DOHH2 (cell line): ENCODE measurements around the gene AK8.

Experiments
- H3F3A ChIP-seq: fragments of 200-600 bp; sonication (generic), shearing (Covaris generic); 2 replicates; pipeline ENCODE4 v1.6.0; 2016; ENCODE audit warnings: antibody characterized with exemption, mild to moderate bottlenecking; ENCODE audit not compliant: control insufficient read depth, insufficient read depth
- H3K27ac ChIP-seq: fragments of 200-600 bp; sonication (generic); 2 replicates; pipeline ENCODE4 v1.5.1; 2014; ENCODE audit warnings: low read depth, mild to moderate bottlenecking, low read length, moderate library complexity
- H3K27me3 ChIP-seq: fragments of 200-600 bp; sonication (generic); 2 replicates; pipeline ENCODE4 v1.6.1; 2014; ENCODE audit warnings: mild to moderate bottlenecking, low read length, mixed read lengths; ENCODE audit not compliant: control insufficient read depth
- H3K36me3 ChIP-seq: fragments of 200-600 bp; sonication (generic); 2 replicates; pipeline ENCODE4 v1.6.1; 2014; ENCODE audit warnings: mild to moderate bottlenecking, low read length, moderate library complexity, mixed read lengths; ENCODE audit not compliant: control insufficient read depth
- H3K4me1 ChIP-seq: fragments of 200-600 bp; sonication (generic); 2 replicates; pipeline ENCODE4 v1.6.1; 2014; ENCODE audit warnings: mild to moderate bottlenecking, low read length, mixed read lengths; ENCODE audit not compliant: control insufficient read depth
- H3K4me2 ChIP-seq: fragments of 200-600 bp; sonication (generic); 2 replicates; pipeline ENCODE4 v1.6.0; 2014; ENCODE audit warnings: mild to moderate bottlenecking, low read length, moderate library complexity
- H3K4me3 ChIP-seq: fragments of 200-600 bp; sonication (generic); 2 replicates; pipeline ENCODE4 v1.5.1; 2014; ENCODE audit warnings: mild to moderate bottlenecking, low read length, mixed read lengths
- H3K79me2 ChIP-seq: fragments of 200-600 bp; sonication (generic); 2 replicates; pipeline ENCODE4 v1.6.1; 2014; ENCODE audit warnings: mild to moderate bottlenecking, low read length, mixed read lengths; ENCODE audit not compliant: control insufficient read depth
- H3K9me2 ChIP-seq: fragments of 200-600 bp; sonication (generic); replicated peaks from 2 replicates; pipeline ENCODE4 v1.6.1; 2014; ENCODE audit warnings: mild to moderate bottlenecking, low read length, mixed read lengths; ENCODE audit not compliant: control insufficient read depth
- H3K9me3 ChIP-seq: fragments of 200-600 bp; sonication (generic); 2 replicates; pipeline ENCODE4 v1.6.1; 2014; ENCODE audit warnings: antibody characterized with exemption, low read length, mixed read lengths; ENCODE audit not compliant: control insufficient read depth, insufficient read depth
- H4K20me1 ChIP-seq: fragments of 200-600 bp; sonication (generic); 2 replicates; pipeline ENCODE4 v1.6.0; 2014; ENCODE audit warnings: low read depth, mild to moderate bottlenecking, antibody characterized with exemption, low read length, moderate library complexity; ENCODE audit not compliant: control insufficient read depth, insufficient read depth
- CTCF ChIP-seq: fragments of 200-600 bp; sonication (generic); IDR thresholded peaks from one replicate; pipeline ENCODE4 v1.5.1; 2014; ENCODE audit warnings: antibody characterized with exemption, mild to moderate bottlenecking, low read depth, low read length; ENCODE audit not compliant: poor library complexity, severe bottlenecking
- EZH2phosphoT487 ChIP-seq: fragments of 200-600 bp; sonication (generic); IDR thresholded peaks from 2 replicates; pipeline ENCODE4 v1.6.1; 2017; ENCODE audit warnings: borderline replicate concordance, mild to moderate bottlenecking, antibody characterized with exemption, low read length, moderate library complexity, mixed read lengths

The AK8 gene

GRCh38 chr9:132857616-132858342 lies 20.3 kb downstream of the AK8 start:
- no peak overlapping the region for H3K4me2 ChIP-seq
- no peaks in the 10 kb centered on the region for H3F3A ChIP-seq
- H3K36me3 ChIP-seq = no peaks in the 10 kb centered on the region
- no peaks in the 10 kb centered on the region for H3K4me1 ChIP-seq
- no peaks in the 10 kb centered on the region for H3K9me3 ChIP-seq
- H3K79me2 ChIP-seq = no peaks in the 10 kb centered on the region
- H4K20me1 ChIP-seq = no peaks in the 10 kb centered on the region
- H3K9me2 ChIP-seq = no peaks in the 10 kb centered on the region
- H3K27me3 ChIP-seq = peaks cover 3% of the 10 kb centered on the region; the same call in 1 of the 2 replicates
- no peak overlapping the region for H3K27ac ChIP-seq
- H3K4me3 ChIP-seq = no peak overlapping the region
- TF ChIP-seq EZH2phosphoT487 (no peak), CTCF (peak; percentile 55)

GRCh38 chr9:132857031-132857430 lies 21.1 kb downstream of the AK8 start:
- Histone ChIP-seq H3K79me2 (no peaks in the 10 kb centered on the region), H3K4me2 (no peak overlapping the region), H3K27ac (no peak overlapping the region), H3F3A (no peaks in the 10 kb centered on the region), H3K4me1 (no peaks in the 10 kb centered on the region), H3K4me3 (no peak overlapping the region), H3K9me2 (no peaks in the 10 kb centered on the region), H4K20me1 (no peaks in the 10 kb centered on the region), H3K27me3 (peaks cover 3% of the 10 kb centered on the region; the same call in 1 of the 2 replicates), H3K9me3 (no peaks in the 10 kb centered on the region), H3K36me3 (no peaks in the 10 kb centered on the region)
- no peak for TF ChIP-seq EZH2phosphoT487
- no peak for TF ChIP-seq CTCF

- H3K79me2 ChIP-seq = no peaks in the 10 kb centered on the region
- no peak overlapping the region for H3K27ac ChIP-seq
- H3K4me2 ChIP-seq = no peak overlapping the region
- H3K27me3 ChIP-seq = peaks cover 3% of the 10 kb centered on the region; the same call in 1 of the 2 replicates
- no peaks in the 10 kb centered on the region for H3K36me3 ChIP-seq
- H3K4me1 ChIP-seq = peaks cover 5% of the 10 kb centered on the region; the same call in 1 of the 2 replicates
- H3K4me3 ChIP-seq = no peak overlapping the region
- H3K9me2 ChIP-seq = no peaks in the 10 kb centered on the region
- no peaks in the 10 kb centered on the region for H4K20me1 ChIP-seq
- TF ChIP-seq EZH2phosphoT487 (no peak), CTCF (no peak)
- no peaks in the 10 kb centered on the region for H3F3A ChIP-seq
- H3K9me3 ChIP-seq = no peaks in the 10 kb centered on the region
Observed at GRCh38 chr9:132855904-132856303, 22.2 kb downstream of the AK8 start.
